GM04504 (cell line): ENCODE data around the gene KIRREL1.
A peak's percentile ranks its signal among the peaks of the same experiment; 100 is the strongest.

Experiments used
- DNase-seq: peaks from one replicate; pipeline ENCODE4 v3.0.0-alpha.2; 2012; ENCODE audit warnings: low read depth

Gene KIRREL1

GRCh38 chr1:157993147-157993917 lies at the start of gene KIRREL1:
Gene KIRREL1 (plus strand): TSS chr1:157993645. CDS start chr1:157993677, 32 bp downstream.
- no peak for DNase-seq

GRCh38 chr1:157944663-157945280 lies 48.7 kb upstream of the KIRREL1 start:
- DNase-seq, result no peak

DNA sequence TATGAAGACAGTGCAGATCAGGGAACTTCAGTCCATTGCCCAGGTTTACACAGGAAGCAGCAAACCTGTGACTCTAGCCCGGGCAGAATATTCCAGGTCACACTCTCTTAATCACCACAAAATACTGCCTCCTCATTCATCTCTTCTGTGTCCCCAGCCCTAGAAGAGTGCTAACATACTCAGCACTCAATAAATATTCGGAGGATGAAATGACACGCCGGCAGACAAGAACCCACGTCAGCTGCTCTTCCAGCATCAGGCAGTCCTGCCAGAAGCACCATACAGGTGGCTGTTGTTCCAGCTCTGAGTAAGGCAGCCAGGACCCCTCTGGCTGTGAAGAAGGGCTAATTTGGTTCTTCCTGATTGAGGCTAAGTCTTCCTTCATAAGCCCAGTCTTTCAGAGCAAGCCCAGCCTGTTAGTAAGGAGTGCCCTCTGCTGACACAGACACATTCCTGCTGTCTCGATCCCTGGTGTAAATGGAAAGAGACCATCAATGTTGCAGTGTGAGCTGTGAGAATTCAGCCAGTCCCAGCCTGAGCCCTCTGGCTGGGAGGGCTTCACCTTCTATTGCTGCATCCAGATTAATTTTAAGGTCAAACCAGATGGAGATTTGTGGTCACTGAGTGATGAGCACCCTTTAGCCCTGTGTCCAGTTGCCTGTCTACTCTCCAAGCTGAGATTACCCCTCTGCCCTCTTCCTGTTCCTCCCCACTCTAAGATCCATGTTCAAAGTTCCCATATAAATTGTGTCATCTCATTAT lies 45.0 kb upstream of the KIRREL1 start:
- DNase-seq, result no peak

GRCh38 chr1:157949074-157949354 lies 44.4 kb upstream of the KIRREL1 start:
- no peak for DNase-seq

DNA sequence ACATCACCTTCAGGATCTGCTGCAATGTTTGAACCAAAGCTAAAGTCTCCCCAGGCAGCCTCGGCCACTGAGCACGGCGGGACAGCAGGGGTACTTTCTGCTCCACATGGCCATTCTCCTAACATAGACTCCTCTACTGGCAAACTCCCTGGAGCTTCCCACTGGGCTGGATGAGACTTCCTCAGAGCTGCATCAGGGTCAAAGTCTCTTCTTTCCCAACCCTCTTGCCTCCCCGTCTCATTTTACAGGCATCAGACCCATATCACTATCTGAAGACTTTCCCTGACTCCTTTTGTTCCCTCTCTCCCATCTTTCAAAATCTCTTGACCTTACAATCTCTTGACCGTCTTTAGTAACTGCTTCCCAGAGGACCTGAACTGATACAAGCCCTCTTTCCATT lies 42.2 kb upstream of the KIRREL1 start:
- no peak for DNase-seq

GRCh38 chr1:157952601-157953000 lies 40.8 kb upstream of the KIRREL1 start:
- DNase-seq, result no peak

DNA sequence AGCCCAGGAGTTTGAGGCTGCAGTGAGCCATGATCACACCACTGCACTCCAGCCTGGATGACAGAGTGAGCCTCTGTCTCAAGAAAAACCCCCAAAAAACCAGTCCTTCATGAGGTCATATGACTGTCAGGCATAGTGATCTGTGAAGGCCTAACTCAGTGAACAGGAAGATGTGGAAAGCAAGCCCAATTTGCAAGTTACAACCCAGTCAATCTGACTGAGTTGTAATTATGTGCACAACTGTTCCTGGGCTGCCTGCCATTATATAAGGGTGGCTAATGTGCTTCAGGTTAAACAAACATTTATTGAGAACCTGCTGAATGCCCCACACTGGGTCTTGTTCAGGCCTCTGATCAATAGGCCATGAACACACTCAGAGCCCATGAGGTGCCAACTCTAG lies 38.2 kb upstream of the KIRREL1 start:
- DNase-seq, result no peak

- no peak for DNase-seq
These were observed 37.6 kb upstream of the KIRREL1 start for GRCh38 chr1:157955857-157956256.

DNA sequence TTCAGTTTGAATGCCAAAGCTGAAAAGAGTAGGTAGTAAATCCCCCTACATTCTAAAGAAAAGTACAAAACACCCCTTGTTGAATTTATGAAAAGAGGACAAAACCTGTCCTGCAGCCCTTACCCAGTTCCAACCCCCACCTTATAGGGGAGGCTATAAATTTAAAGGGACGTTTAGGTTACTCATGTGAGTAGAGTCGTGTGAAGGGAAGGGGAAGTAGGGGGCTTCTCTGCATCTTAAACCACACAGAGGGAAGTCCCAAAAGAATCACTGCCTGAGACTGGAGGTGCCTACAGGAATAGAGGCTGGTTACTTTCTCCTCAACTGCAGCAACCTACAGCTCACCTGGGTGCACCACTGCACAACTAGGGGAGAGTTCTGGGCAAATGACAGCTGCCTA lies 36.7 kb upstream of the KIRREL1 start:
- DNase-seq, result no peak

GRCh38 chr1:157958263-157958662 lies 35.2 kb upstream of the KIRREL1 start:
- DNase-seq, result no peak

DNA sequence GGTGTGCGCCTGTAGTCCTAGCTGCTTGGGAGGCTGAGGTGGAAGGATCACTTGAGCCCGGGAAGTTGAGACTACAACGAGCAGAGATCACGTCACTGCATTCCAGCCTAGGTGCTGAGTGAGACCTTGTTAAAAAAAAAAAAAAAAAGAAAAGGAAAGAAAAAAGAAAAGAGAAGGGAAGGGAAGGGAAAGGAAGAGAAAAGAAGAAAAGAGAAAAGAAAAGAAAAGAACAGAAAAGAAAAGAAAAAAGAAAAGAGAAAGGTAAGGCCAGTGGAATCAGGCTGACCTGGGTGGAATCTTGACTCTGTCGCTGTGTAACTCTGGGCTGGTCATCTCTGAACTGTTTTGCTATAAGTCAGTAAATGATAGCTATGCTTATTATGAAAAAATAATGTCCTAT lies 33.7 kb upstream of the KIRREL1 start:
- DNase-seq, result no peak

DNA sequence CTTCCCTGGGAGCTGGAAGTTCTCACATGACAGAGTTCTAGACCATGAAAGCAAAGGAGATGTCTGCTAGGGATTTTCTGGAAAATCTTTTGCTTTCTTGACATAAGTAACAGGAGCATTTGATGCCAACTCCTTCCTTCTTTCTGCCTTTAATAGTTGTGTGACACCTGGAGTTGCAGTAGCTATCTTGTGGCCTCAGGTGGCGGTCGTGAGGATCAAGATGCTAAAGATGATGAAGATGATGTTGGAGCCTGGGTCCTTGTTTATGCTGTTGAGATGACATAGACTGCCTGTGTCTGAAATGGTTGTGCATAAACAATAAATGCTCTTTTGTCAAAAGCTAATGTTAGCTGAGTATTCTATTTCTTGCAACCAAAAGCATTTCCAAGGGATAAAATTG lies 32.7 kb upstream of the KIRREL1 start:
- no peak for DNase-seq

DNA sequence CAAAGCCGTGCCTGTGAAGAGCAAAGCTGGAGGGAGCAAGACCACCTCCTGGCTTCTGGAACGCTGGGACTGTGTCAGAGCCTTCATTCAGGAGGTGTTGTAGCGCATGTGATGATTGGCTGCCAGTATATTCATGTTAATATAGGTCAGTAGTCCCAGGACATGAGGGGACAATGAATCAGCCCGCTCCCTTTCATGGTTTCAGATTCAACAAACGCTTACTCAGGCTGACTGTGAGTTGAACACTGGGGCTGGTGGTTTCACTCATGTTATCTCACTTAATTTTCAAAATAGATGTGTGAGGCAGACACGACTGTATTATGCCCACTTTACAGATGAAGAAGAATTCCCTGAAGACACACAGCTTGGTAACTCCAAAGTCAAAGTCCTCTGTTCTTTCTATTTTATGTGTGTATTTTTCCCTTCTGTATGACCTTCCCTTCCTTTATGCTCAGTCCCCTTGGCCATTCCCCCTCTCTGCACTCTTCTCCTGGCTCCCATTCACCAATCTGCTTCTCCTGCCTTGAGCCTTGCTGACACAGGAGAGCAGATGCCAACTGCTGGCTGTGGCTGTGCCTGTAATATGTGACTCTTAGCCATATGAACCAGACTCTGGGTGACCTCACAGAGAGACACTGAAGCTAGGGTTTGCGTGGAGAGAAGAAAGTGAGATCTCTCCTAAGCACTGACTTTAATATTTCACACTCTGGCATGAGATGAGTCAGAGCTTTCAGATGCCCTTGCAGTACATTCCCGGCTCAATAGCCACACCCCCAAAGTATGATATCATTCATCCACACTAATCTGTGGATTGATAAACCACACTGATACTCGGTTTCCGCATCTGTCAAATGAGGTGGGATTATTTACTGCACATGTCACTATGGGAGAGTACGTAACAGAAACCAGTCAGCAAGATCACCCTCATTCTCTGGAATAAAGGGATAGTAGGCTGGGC lies 31.4 kb upstream of the KIRREL1 start:
- DNase-seq, result peak; percentile 24

GRCh38 chr1:157963713-157964112 lies 29.7 kb upstream of the KIRREL1 start:
- peak; percentile 46 for DNase-seq

DNA sequence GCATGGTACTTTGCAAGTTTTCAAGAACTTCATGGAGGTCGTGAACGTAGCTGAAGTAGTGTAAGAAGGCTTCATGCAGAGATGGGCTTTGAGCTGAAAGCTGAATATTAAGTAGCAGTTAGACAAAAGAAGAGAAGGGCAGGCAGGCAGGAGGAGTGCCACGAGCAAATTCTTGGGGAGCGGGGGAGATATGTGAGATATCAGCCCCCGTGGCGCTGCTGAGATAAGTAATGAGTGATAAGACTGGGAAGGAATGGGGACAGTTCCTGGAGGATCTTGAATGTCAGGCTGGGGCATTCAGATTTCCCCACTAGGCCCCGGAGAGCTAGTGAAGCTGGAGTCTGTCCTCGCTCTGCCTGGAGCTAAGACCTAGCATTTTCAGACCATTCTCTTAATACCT lies 27.9 kb upstream of the KIRREL1 start:
- DNase-seq, result no peak

GRCh38 chr1:157966031-157966537 lies 27.4 kb upstream of the KIRREL1 start:
- DNase-seq, result peak; percentile 62

GRCh38 chr1:157967205-157967604 lies 26.2 kb upstream of the KIRREL1 start:
- no peak for DNase-seq

GRCh38 chr1:157968508-157968907 lies 24.9 kb upstream of the KIRREL1 start:
- peak; percentile 87 for DNase-seq

DNA sequence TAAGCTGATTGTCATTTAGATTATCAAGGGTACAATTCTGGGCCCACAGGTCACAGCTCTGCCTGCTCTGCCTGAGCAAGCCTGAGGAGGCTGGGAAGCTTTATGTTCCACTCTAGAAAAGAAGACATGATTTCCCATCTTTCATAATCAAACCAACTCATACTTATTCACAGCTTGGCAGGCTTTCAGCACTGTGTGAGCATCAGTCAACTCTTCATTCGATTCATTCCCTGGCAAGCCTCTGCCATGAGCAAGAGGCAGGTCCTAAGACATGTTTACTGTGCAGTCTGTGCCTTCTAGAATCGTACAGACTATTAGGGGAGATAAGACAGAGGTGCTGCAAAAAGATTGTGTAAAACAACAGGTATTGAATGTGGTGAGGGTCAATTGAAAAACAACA lies 24.5 kb upstream of the KIRREL1 start:
- peak; percentile 87 for DNase-seq

DNA sequence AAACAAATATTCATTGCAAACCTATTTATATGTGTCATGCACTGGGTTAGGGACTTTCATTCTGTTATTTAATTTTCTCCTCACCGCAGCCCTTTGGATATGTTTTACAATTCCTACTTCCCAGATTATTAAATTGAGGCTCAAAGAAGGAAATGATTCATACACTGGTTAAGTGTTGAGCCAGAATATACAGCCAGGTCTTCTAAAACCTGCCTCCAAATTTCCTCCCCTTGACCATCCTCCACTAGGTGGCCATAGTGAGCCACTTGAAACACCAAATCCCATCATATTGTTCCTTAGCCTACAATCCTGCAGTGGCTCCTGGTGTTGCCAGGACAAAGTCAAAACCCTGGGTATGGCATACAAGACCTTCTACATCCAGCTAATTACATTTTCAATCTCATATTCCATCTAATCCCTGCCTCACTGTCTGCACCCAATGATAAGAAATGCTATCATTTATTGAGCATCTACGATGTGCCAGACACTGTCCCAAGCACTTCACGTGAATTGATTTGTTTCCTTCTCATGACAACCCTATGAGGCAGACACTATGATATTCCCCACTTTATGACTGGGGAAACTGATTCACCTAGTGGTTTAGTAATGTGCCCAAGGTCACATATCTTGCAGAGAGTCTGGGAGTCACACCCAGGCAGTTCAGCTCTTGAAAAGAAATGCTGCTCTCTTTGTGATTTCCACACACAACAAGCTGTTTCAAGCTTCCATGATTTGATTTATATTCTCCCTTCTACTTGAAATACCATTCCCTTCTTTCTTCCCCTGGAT lies 23.6 kb upstream of the KIRREL1 start:
- DNase-seq, result peak; percentile 74

DNA sequence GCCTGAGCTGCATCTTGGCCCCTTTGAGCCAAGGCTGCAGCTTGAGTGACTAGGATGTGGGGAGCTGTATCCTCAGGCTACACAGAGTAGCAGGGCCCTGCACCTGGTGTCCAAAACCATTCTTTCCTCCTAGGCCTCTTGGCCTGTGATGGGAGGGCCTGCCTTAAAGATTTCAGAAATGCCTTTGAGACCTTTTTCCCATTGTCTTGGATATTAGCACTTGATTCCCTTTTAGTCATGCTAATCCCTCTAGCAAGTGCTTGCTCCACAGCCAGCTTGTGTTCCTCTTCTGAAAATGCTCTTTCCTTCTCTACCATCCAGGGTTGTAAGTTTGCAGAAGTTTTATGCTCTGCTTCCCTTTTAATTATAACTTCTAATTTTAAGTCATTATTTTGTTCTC lies 21.7 kb upstream of the KIRREL1 start:
- no peak for DNase-seq
